Measurements from ENCODE around the gene MAN1B1.

Gene MAN1B1

GRCh38 chr9:137152844-137153405 lies 66.1 kb downstream of the MAN1B1 start:
- Histone ChIP-seq H2AK5ac (ENCODE audit: low read length) (no peak overlapping the region), H3K4ac (ENCODE audit: low read depth, low read length) (no peak overlapping the region), H2BK5ac (ENCODE audit: low read depth, low read length, poor library complexity) (no peak overlapping the region), H2AFZ (ENCODE audit: insufficient read depth, low read length, poor library complexity) (no peak overlapping the region), H2BK12ac (ENCODE audit: low read length) (no peak overlapping the region), H3K4me2 (ENCODE audit: low read length) (no peak overlapping the region), H3K9me3 (ENCODE audit: insufficient read depth, low read depth, low read length) (peaks cover 29% of the 10 kb centered on the region), H3K79me2 (ENCODE audit: control insufficient read depth, insufficient read depth, low read length, poor library complexity) (no peaks in the 10 kb centered on the region), H4K91ac (ENCODE audit: low read depth, low read length) (no peak overlapping the region), H3K4me3 (ENCODE audit: low read depth, low read length) (peak overlapping the region; percentile 5), H3K27ac (ENCODE audit: low read depth, low read length) (no peak overlapping the region), H3K9ac (ENCODE audit: low read length) (no peak overlapping the region), H3K14ac (ENCODE audit: low read length) (no peak overlapping the region), H4K12ac (ENCODE audit: low read depth, low read length) (no peak overlapping the region), H3K36me3 (ENCODE audit: control insufficient read depth in 1 of 2, insufficient read depth in 2 of 2, low read length in 2 of 2) (no peaks in the 10 kb centered on the region), H2BK120ac (ENCODE audit: insufficient read depth, low read length, poor library complexity) (no peak overlapping the region), H3K27me3 (ENCODE audit: insufficient read depth, low read length) (peaks cover 17% of the 10 kb centered on the region), H4K8ac (ENCODE audit: low read depth, low read length) (no peak overlapping the region), H3K79me1 (ENCODE audit: low read length) (no peaks in the 10 kb centered on the region), H3K4me1 (ENCODE audit: control insufficient read depth in 1 of 2, insufficient read depth in 2 of 2, low read length in 2 of 2) (no peaks in the 10 kb centered on the region), H3K18ac (ENCODE audit: low read length) (no peak overlapping the region), H3K23ac (ENCODE audit: low read length) (peak overlapping the region; percentile 1)
- no peak for DNase-seq
- no CpG with 5 or more reads among the region's 7 CpGs for WGBS (ENCODE audit: extremely low coverage, insufficient coverage, insufficient read length)

- H3K27ac ChIP-seq (ENCODE audit: low read depth, low read length): no peak overlapping the region
- H2BK120ac ChIP-seq (ENCODE audit: insufficient read depth, low read length, poor library complexity): no peak overlapping the region
- peaks cover 34% of the 10 kb centered on the region for H3K9me3 ChIP-seq (ENCODE audit: insufficient read depth, low read depth, low read length)
Observed at GRCh38 chr9:137156567-137157375, 70.0 kb downstream of the MAN1B1 start.

GRCh38 chr9:137157618-137158415 lies 71.0 kb downstream of the MAN1B1 start:
- Histone ChIP-seq H3K36me3 (ENCODE audit: control insufficient read depth in 1 of 2, insufficient read depth in 2 of 2, low read length in 2 of 2) (no peaks in the 10 kb centered on the region), H3K4ac (ENCODE audit: low read depth, low read length) (no peak overlapping the region), H3K27me3 (ENCODE audit: insufficient read depth, low read length) (peaks cover 43% of the 10 kb centered on the region), H3K4me2 (ENCODE audit: low read length) (no peak overlapping the region), H2AFZ (ENCODE audit: insufficient read depth, low read length, poor library complexity) (no peak overlapping the region), H4K12ac (ENCODE audit: low read depth, low read length) (no peak overlapping the region), H3K18ac (ENCODE audit: low read length) (no peak overlapping the region), H3K14ac (ENCODE audit: low read length) (no peak overlapping the region), H2BK5ac (ENCODE audit: low read depth, low read length, poor library complexity) (no peak overlapping the region), H3K79me2 (ENCODE audit: control insufficient read depth, insufficient read depth, low read length, poor library complexity) (no peaks in the 10 kb centered on the region), H4K91ac (ENCODE audit: low read depth, low read length) (no peak overlapping the region), H2BK120ac (ENCODE audit: insufficient read depth, low read length, poor library complexity) (no peak overlapping the region), H4K8ac (ENCODE audit: low read depth, low read length) (no peak overlapping the region), H3K27ac (ENCODE audit: low read depth, low read length) (no peak overlapping the region), H2AK5ac (ENCODE audit: low read length) (no peak overlapping the region), H2BK12ac (ENCODE audit: low read length) (no peak overlapping the region), H3K23ac (ENCODE audit: low read length) (no peak overlapping the region), H3K4me3 (ENCODE audit: low read depth, low read length) (peak overlapping the region; percentile 21), H3K4me1 (ENCODE audit: control insufficient read depth in 1 of 2, insufficient read depth in 2 of 2, low read length in 2 of 2) (no peaks in the 10 kb centered on the region), H3K79me1 (ENCODE audit: low read length) (no peaks in the 10 kb centered on the region), H3K9me3 (ENCODE audit: insufficient read depth, low read depth, low read length) (peaks cover 35% of the 10 kb centered on the region), H3K9ac (ENCODE audit: low read length) (no peak overlapping the region)
- WGBS (ENCODE audit: extremely low coverage, insufficient coverage, insufficient read length): no CpG with 5 or more reads among the region's 19 CpGs
- no peak for DNase-seq

More at GRCh38 chr9:137156567-137157375, 70.0 kb downstream of the MAN1B1 start:
- H3K18ac ChIP-seq (ENCODE audit: low read length): no peak overlapping the region
- peak in 1 of 2 donors; percentile 28 for DNase-seq
- no peak overlapping the region for H3K9ac ChIP-seq (ENCODE audit: low read length)
- no peak overlapping the region for H2AK5ac ChIP-seq (ENCODE audit: low read length)
- no peak overlapping the region for H2BK5ac ChIP-seq (ENCODE audit: low read depth, low read length, poor library complexity)
- H2AFZ ChIP-seq (ENCODE audit: insufficient read depth, low read length, poor library complexity): no peak overlapping the region
- no peak overlapping the region for H4K8ac ChIP-seq (ENCODE audit: low read depth, low read length)
- H4K91ac ChIP-seq (ENCODE audit: low read depth, low read length): no peak overlapping the region
- peaks cover 33% of the 10 kb centered on the region for H3K27me3 ChIP-seq (ENCODE audit: insufficient read depth, low read length)
- no peak overlapping the region for H2BK12ac ChIP-seq (ENCODE audit: low read length)
- no peak overlapping the region for H3K4ac ChIP-seq (ENCODE audit: low read depth, low read length)
- no peak overlapping the region for H3K4me2 ChIP-seq (ENCODE audit: low read length)
- no peaks in the 10 kb centered on the region for H3K4me1 ChIP-seq (ENCODE audit: control insufficient read depth in 1 of 2, insufficient read depth in 2 of 2, low read length in 2 of 2)
- no peak overlapping the region for H3K23ac ChIP-seq (ENCODE audit: low read length)
- no peaks in the 10 kb centered on the region for H3K79me2 ChIP-seq (ENCODE audit: control insufficient read depth, insufficient read depth, low read length, poor library complexity)
- H3K4me3 ChIP-seq (ENCODE audit: low read depth, low read length): no peak overlapping the region
- no peak overlapping the region for H3K14ac ChIP-seq (ENCODE audit: low read length)
- no peaks in the 10 kb centered on the region for H3K36me3 ChIP-seq (ENCODE audit: control insufficient read depth in 1 of 2, insufficient read depth in 2 of 2, low read length in 2 of 2)
- no CpG with 5 or more reads among the region's 65 CpGs for WGBS (ENCODE audit: extremely low coverage, insufficient coverage, insufficient read length)
- H3K79me1 ChIP-seq (ENCODE audit: low read length): no peaks in the 10 kb centered on the region
- no peak overlapping the region for H4K12ac ChIP-seq (ENCODE audit: low read depth, low read length)

GRCh38 chr9:137158625-137159024 lies 71.8 kb downstream of the MAN1B1 start:
- Histone ChIP-seq H4K12ac (ENCODE audit: low read depth, low read length) (no peak overlapping the region), H3K23ac (ENCODE audit: low read length) (no peak overlapping the region), H3K9ac (ENCODE audit: low read length) (no peak overlapping the region), H3K18ac (ENCODE audit: low read length) (no peak overlapping the region), H3K4ac (ENCODE audit: low read depth, low read length) (no peak overlapping the region), H3K4me1 (ENCODE audit: control insufficient read depth in 1 of 2, insufficient read depth in 2 of 2, low read length in 2 of 2) (no peaks in the 10 kb centered on the region), H3K14ac (ENCODE audit: low read length) (no peak overlapping the region), H2BK5ac (ENCODE audit: low read depth, low read length, poor library complexity) (no peak overlapping the region), H3K4me2 (ENCODE audit: low read length) (no peak overlapping the region), H3K9me3 (ENCODE audit: insufficient read depth, low read depth, low read length) (peaks cover 27% of the 10 kb centered on the region), H3K36me3 (ENCODE audit: control insufficient read depth in 1 of 2, insufficient read depth in 2 of 2, low read length in 2 of 2) (no peaks in the 10 kb centered on the region), H3K27me3 (ENCODE audit: insufficient read depth, low read length) (peaks cover 50% of the 10 kb centered on the region), H2BK12ac (ENCODE audit: low read length) (no peak overlapping the region), H3K27ac (ENCODE audit: low read depth, low read length) (no peak overlapping the region), H2BK120ac (ENCODE audit: insufficient read depth, low read length, poor library complexity) (no peak overlapping the region), H2AK5ac (ENCODE audit: low read length) (no peak overlapping the region), H4K8ac (ENCODE audit: low read depth, low read length) (no peak overlapping the region), H3K4me3 (ENCODE audit: low read depth, low read length) (no peak overlapping the region), H2AFZ (ENCODE audit: insufficient read depth, low read length, poor library complexity) (no peak overlapping the region), H3K79me2 (ENCODE audit: control insufficient read depth, insufficient read depth, low read length, poor library complexity) (no peaks in the 10 kb centered on the region), H3K79me1 (ENCODE audit: low read length) (no peaks in the 10 kb centered on the region), H4K91ac (ENCODE audit: low read depth, low read length) (no peak overlapping the region)
- no CpG with 5 or more reads among the region's 4 CpGs for WGBS (ENCODE audit: extremely low coverage, insufficient coverage, insufficient read length)
- DNase-seq: no peak

Measured in trophoblast cell (in vitro differentiated cells and primary cell).